GM23338 (cell line): ENCODE data around the gene KRT85. TPM values are rescaled to one million over a fixed set of nuclear protein-coding genes. Genes with fewer than 3 reads are reported as not detected.

Experiments
- ATAC-seq: fragments of 200-7000 bp; cut with Tn5 transposase; 3 replicates; pipeline ENCODE4 v1.9.1; 2020
- DNase-seq: peaks from one replicate; pipeline ENCODE4 v3.0.0-alpha.2; 2015; ENCODE audit warnings: low spot score
- H2AFZ ChIP-seq: fragments of 200-600 bp; sonication (generic); 2 replicates; pipeline ENCODE4 v1.8.0; 2016; ENCODE audit warnings: antibody characterized with exemption, mild to moderate bottlenecking, moderate library complexity
- H3F3A ChIP-seq: fragments of 200-600 bp; sonication (generic); replicated peaks from 2 replicates; pipeline ENCODE4 v1.8.0; 2017; ENCODE audit warnings: antibody characterized with exemption, mixed run types, low read depth
- H3K27ac ChIP-seq: fragments of 200-600 bp; sonication (generic); 2 replicates; pipeline ENCODE4 v1.6.1; 2016; ENCODE audit warnings: low read depth
- H3K27me3 ChIP-seq: fragments of 200-600 bp; sonication (generic); 2 replicates; pipeline ENCODE4 v1.8.0; 2016; ENCODE audit warnings: mild to moderate bottlenecking, mixed run types, moderate library complexity; ENCODE audit not compliant: insufficient read depth
- H3K36me3 ChIP-seq: fragments of 200-600 bp; sonication (generic); 2 replicates; pipeline ENCODE4 v1.8.0; 2016; ENCODE audit warnings: mild to moderate bottlenecking; ENCODE audit not compliant: insufficient read depth
- H3K4me1 ChIP-seq: fragments of 200-600 bp; sonication (generic); 2 replicates; pipeline ENCODE4 v1.8.0; 2016; ENCODE audit warnings: mild to moderate bottlenecking, moderate library complexity; ENCODE audit not compliant: insufficient read depth
- H3K4me2 ChIP-seq: fragments of 200-600 bp; sonication (generic); 2 replicates; pipeline ENCODE4 v1.7.1; 2017; ENCODE audit warnings: mixed run types
- H3K4me3 ChIP-seq: fragments of 200-600 bp; sonication (generic); 2 replicates; pipeline ENCODE4 v1.6.1; 2016; ENCODE audit warnings: mixed run types
- H3K79me2 ChIP-seq: fragments of 200-600 bp; sonication (generic); replicated peaks from 2 replicates; pipeline ENCODE4 v1.8.0; 2017; ENCODE audit warnings: mild to moderate bottlenecking; ENCODE audit not compliant: insufficient read depth
- H3K9me2 ChIP-seq: fragments of 200-600 bp; sonication (generic); 2 replicates; pipeline ENCODE4 v1.8.0; 2017; ENCODE audit not compliant: insufficient read depth
- H4K20me1 ChIP-seq: fragments of 200-600 bp; sonication (generic); replicated peaks from 2 replicates; pipeline ENCODE4 v1.8.0; 2017; ENCODE audit warnings: mild to moderate bottlenecking; ENCODE audit not compliant: insufficient read depth
- H3K27ac Mint-ChIP-seq: 2 replicates; pipeline ENCODE4 v1.8.0; 2020; ENCODE audit warnings: inconsistent platforms, mild to moderate bottlenecking, moderate library complexity, mixed read lengths
- H3K27me3 Mint-ChIP-seq: 3 replicates; pipeline ENCODE4 v1.8.0; 2022; ENCODE audit warnings: low read depth, mild to moderate bottlenecking, moderate library complexity, mixed read lengths, inconsistent platforms; ENCODE audit not compliant: insufficient read depth, poor library complexity
- H3K36me3 Mint-ChIP-seq: 3 replicates; pipeline ENCODE4 v1.8.0; 2021; ENCODE audit warnings: low read depth, mild to moderate bottlenecking, inconsistent platforms, moderate library complexity, mixed read lengths
- H3K4me1 Mint-ChIP-seq: 3 replicates; pipeline ENCODE4 v1.8.0; 2020; ENCODE audit warnings: mild to moderate bottlenecking, inconsistent platforms, mixed read lengths
- H3K4me3 Mint-ChIP-seq: 3 replicates; pipeline ENCODE4 v1.8.0; 2021; ENCODE audit warnings: moderate library complexity, mild to moderate bottlenecking, inconsistent platforms, mixed read lengths
- H3K9me3 Mint-ChIP-seq: 3 replicates; pipeline ENCODE4 v1.8.0; 2020; ENCODE audit warnings: moderate library complexity, mild to moderate bottlenecking, inconsistent platforms, mixed read lengths
- CREB1 ChIP-seq: fragments of 250-450 bp; sonication (Bioruptor Pico); IDR thresholded peaks from 2 replicates; pipeline ENCODE4 v1.5.0; 2020; ENCODE audit warnings: low read depth, mild to moderate bottlenecking, moderate library complexity
- EZH2 ChIP-seq: fragments of 200-600 bp; sonication (generic); IDR thresholded peaks from one replicate; pipeline ENCODE4 v1.8.0; 2017; ENCODE audit warnings: antibody characterized with exemption, mild to moderate bottlenecking, low read depth; ENCODE audit not compliant: unreplicated experiment
- EZH2phosphoT487 ChIP-seq: fragments of 200-600 bp; sonication (generic); IDR thresholded peaks from one replicate; pipeline ENCODE4 v1.8.1; 2018; ENCODE audit warnings: antibody characterized with exemption; ENCODE audit not compliant: unreplicated experiment
- JUNB ChIP-seq: IDR thresholded peaks from one replicate; pipeline ENCODE4 v1.6.1; 2016; ENCODE audit warnings: antibody characterized with exemption; ENCODE audit not compliant: unreplicated experiment
- NANOG ChIP-seq: IDR thresholded peaks from 2 replicates; pipeline ENCODE4 v1.6.1; 2016; ENCODE audit warnings: antibody characterized with exemption, borderline replicate concordance
- POLR2AphosphoS5 ChIP-seq: IDR thresholded peaks from 2 replicates; pipeline ENCODE4 v1.6.1; 2016; ENCODE audit warnings: antibody characterized with exemption, low read depth
- ZNF331 ChIP-seq: fragments of 250-450 bp; sonication (Bioruptor Pico); IDR thresholded peaks from 2 replicates; pipeline ENCODE4 v1.5.0; 2020; ENCODE audit warnings: low read depth, mild to moderate bottlenecking, moderate library complexity
- polyA plus RNA-seq: library from polyadenylated mRNA; unstranded; fragments of >200 nt; fragmentation: Nextera tagmentation; extraction: Ambion mirVana; gene quantifications from 2 replicates; pipeline ENCODE4 v1.2.1, GENCODE V29; 2016
- total RNA-seq: library from RNA; depleted of rRNA; stranded (reverse); fragments of >200 nt; shearing (Covaris generic); gene quantifications from 2 replicates; pipeline ENCODE4 v1.2.3, GENCODE V29; 2014
- TF ChIP-seq, protein P1 (sequence below): fragments of 250-450 bp; sonication (Bioruptor Pico); IDR thresholded peaks from 2 replicates; pipeline ENCODE4 v1.5.0; 2020; ENCODE audit warnings: mild to moderate bottlenecking, moderate library complexity
- TF ChIP-seq, protein P2 (sequence below): IDR thresholded peaks from 2 replicates; pipeline ENCODE4 v1.6.1; 2016; ENCODE audit warnings: antibody characterized with exemption
- TF ChIP-seq, protein P3 (sequence below): IDR thresholded peaks from one replicate; pipeline ENCODE4 v1.6.1; 2018; ENCODE audit warnings: antibody characterized with exemption; ENCODE audit not compliant: unreplicated experiment

KRT85 gene
- total and polyA plus RNA-seq, 2 experiments from 2014 or later = not detected

DNA sequence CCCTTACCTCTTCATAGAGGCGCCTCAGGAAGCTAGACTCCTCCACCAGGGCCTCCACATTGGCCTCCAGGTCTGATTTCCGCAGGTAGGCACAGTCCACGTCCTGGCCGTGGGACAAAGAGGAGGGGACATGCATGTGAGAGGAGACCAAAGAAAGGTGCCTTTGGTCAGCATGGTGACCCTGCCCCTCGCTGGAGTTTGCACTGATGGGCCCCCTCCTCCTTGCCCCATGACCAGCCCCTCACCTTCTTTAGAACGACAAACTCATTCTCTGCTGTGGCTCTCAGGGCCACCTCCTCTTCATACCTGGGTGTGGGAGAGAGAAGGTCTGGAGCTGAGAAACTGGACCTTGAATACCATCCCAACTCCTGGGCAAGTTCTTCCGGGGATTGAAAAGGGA is 3.2 kb downstream of the KRT85 start:
- Mint-ChIP-seq H3K4me1 (no peaks in the 10 kb centered on the region; the same call in 2 of the 3 replicates), H3K9me3 (no peaks in the 10 kb centered on the region), H3K27me3 (peaks cover 2% of the 10 kb centered on the region), H3K4me3 (no peak overlapping the region), H3K36me3 (no peaks in the 10 kb centered on the region), H3K27ac (no peak overlapping the region)
- no peak for ATAC-seq
- Histone ChIP-seq H3K4me1 (no peaks in the 10 kb centered on the region), H3K4me2 (no peak overlapping the region), H3F3A (no peaks in the 10 kb centered on the region), H3K79me2 (no peaks in the 10 kb centered on the region), H4K20me1 (no peaks in the 10 kb centered on the region), H2AFZ (no peak overlapping the region), H3K27ac (no peak overlapping the region), H3K9me2 (no peaks in the 10 kb centered on the region), H3K27me3 (no peaks in the 10 kb centered on the region), H3K4me3 (no peak overlapping the region), H3K36me3 (no peaks in the 10 kb centered on the region)
- TF ChIP-seq EZH2phosphoT487 (no peak), EZH2 (no peak), ZNF331 (no peak), CREB1 (CRISPR knock-in tag) (no peak), JUNB (no peak), POLR2AphosphoS5 (no peak), NANOG (no peak)
- TF ChIP-seq, protein P1, sequence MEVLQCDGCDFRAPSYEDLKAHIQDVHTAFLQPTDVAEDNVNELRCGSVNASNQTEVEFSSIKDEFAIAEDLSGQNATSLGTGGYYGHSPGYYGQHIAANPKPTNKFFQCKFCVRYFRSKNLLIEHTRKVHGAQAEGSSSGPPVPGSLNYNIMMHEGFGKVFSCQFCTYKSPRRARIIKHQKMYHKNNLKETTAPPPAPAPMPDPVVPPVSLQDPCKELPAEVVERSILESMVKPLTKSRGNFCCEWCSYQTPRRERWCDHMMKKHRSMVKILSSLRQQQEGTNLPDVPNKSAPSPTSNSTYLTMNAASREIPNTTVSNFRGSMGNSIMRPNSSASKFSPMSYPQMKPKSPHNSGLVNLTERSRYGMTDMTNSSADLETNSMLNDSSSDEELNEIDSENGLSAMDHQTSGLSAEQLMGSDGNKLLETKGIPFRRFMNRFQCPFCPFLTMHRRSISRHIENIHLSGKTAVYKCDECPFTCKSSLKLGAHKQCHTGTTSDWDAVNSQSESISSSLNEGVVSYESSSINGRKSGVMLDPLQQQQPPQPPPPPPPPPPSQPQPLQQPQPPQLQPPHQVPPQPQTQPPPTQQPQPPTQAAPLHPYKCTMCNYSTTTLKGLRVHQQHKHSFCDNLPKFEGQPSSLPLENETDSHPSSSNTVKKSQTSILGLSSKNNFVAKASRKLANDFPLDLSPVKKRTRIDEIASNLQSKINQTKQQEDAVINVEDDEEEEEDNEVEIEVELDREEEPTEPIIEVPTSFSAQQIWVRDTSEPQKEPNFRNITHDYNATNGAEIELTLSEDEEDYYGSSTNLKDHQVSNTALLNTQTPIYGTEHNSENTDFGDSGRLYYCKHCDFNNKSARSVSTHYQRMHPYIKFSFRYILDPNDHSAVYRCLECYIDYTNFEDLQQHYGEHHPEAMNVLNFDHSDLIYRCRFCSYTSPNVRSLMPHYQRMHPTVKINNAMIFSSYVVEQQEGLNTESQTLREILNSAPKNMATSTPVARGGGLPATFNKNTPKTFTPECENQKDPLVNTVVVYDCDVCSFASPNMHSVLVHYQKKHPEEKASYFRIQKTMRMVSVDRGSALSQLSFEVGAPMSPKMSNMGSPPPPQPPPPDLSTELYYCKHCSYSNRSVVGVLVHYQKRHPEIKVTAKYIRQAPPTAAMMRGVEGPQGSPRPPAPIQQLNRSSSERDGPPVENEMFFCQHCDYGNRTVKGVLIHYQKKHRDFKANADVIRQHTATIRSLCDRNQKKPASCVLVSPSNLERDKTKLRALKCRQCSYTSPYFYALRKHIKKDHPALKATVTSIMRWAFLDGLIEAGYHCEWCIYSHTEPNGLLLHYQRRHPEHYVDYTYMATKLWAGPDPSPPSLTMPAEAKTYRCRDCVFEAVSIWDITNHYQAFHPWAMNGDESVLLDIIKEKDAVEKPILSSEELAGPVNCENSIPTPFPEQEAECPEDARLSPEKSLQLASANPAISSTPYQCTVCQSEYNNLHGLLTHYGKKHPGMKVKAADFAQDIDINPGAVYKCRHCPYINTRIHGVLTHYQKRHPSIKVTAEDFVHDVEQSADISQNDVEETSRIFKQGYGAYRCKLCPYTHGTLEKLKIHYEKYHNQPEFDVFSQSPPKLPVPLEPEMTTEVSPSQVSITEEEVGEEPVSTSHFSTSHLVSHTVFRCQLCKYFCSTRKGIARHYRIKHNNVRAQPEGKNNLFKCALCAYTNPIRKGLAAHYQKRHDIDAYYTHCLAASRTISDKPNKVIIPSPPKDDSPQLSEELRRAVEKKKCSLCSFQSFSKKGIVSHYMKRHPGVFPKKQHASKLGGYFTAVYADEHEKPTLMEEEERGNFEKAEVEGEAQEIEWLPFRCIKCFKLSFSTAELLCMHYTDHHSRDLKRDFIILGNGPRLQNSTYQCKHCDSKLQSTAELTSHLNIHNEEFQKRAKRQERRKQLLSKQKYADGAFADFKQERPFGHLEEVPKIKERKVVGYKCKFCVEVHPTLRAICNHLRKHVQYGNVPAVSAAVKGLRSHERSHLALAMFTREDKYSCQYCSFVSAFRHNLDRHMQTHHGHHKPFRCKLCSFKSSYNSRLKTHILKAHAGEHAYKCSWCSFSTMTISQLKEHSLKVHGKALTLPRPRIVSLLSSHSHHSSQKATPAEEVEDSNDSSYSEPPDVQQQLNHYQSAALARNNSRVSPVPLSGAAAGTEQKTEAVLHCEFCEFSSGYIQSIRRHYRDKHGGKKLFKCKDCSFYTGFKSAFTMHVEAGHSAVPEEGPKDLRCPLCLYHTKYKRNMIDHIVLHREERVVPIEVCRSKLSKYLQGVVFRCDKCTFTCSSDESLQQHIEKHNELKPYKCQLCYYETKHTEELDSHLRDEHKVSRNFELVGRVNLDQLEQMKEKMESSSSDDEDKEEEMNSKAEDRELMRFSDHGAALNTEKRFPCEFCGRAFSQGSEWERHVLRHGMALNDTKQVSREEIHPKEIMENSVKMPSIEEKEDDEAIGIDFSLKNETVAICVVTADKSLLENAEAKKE = no peak
- TF ChIP-seq, protein P2, sequence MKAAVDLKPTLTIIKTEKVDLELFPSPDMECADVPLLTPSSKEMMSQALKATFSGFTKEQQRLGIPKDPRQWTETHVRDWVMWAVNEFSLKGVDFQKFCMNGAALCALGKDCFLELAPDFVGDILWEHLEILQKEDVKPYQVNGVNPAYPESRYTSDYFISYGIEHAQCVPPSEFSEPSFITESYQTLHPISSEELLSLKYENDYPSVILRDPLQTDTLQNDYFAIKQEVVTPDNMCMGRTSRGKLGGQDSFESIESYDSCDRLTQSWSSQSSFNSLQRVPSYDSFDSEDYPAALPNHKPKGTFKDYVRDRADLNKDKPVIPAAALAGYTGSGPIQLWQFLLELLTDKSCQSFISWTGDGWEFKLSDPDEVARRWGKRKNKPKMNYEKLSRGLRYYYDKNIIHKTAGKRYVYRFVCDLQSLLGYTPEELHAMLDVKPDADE = no peak
- TF ChIP-seq, protein P3, sequence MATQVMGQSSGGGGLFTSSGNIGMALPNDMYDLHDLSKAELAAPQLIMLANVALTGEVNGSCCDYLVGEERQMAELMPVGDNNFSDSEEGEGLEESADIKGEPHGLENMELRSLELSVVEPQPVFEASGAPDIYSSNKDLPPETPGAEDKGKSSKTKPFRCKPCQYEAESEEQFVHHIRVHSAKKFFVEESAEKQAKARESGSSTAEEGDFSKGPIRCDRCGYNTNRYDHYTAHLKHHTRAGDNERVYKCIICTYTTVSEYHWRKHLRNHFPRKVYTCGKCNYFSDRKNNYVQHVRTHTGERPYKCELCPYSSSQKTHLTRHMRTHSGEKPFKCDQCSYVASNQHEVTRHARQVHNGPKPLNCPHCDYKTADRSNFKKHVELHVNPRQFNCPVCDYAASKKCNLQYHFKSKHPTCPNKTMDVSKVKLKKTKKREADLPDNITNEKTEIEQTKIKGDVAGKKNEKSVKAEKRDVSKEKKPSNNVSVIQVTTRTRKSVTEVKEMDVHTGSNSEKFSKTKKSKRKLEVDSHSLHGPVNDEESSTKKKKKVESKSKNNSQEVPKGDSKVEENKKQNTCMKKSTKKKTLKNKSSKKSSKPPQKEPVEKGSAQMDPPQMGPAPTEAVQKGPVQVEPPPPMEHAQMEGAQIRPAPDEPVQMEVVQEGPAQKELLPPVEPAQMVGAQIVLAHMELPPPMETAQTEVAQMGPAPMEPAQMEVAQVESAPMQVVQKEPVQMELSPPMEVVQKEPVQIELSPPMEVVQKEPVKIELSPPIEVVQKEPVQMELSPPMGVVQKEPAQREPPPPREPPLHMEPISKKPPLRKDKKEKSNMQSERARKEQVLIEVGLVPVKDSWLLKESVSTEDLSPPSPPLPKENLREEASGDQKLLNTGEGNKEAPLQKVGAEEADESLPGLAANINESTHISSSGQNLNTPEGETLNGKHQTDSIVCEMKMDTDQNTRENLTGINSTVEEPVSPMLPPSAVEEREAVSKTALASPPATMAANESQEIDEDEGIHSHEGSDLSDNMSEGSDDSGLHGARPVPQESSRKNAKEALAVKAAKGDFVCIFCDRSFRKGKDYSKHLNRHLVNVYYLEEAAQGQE = no peak
- DNase-seq = no peak
